Lower leg skin (tissue), 4 donors: ENCODE measurements around the gene TESPA1. TPM values are rescaled to one million over a fixed set of nuclear protein-coding genes. Genes with fewer than 3 reads are reported as not detected.

Experiments
- DNase-seq, 2 donors: peaks; one replicate each; pipeline ENCODE4 v3.0.0-alpha.2; 2019; ENCODE audit warnings: low spot score in 2 of 2
- H3K4me3 ChIP-seq: fragments of 200-600 bp; sonication (generic); 2 replicates; pipeline ENCODE4 v1.5.1; 2017; ENCODE audit warnings: mild to moderate bottlenecking, low read depth; ENCODE audit not compliant: poor library complexity, severe bottlenecking
- CTCF ChIP-seq, 3 donors: fragments of 450-650 bp; IDR thresholded peaks; one replicate each; pipeline ENCODE4 v1.5.1; 2016; ENCODE audit warnings: antibody characterized with exemption in 3 of 3, mild to moderate bottlenecking in 3 of 3, moderate library complexity in 2 of 3
- POLR2A ChIP-seq, 2 donors: fragments of 450-650 bp; IDR thresholded peaks; one replicate each; pipeline ENCODE4 v1.6.1; 2016 to 2017; ENCODE audit warnings: antibody characterized with exemption in 2 of 2, mild to moderate bottlenecking in 1 of 2, moderate library complexity in 1 of 2
- WGBS, 2 donors: methylation state at CpG; one replicate each; pipeline ENCODE4 v1.1.5; 2018; 5-methylcytosine and 5-hydroxymethylcytosine counted together
- intact Hi-C: fragments of 100-400 bp; cut with DNase I; formaldehyde crosslinking; loops from one replicate; pipeline ENCODE4 v1.15.0; 2023; ENCODE audit warnings: low total_unique reads
- total RNA-seq, 4 donors: library from RNA; depleted of rRNA; stranded (reverse); fragments of >200 nt; gene quantifications; one replicate each; pipeline ENCODE4 v1.1.0, GENCODE V29; 2016

The TESPA1 gene
- total RNA-seq, 4 donors from 2014 or later: 0.68 TPM; not detected in 3

- intact Hi-C loops: no loop called here
- no peak for TF ChIP-seq CTCF (IDR thresholded peaks at IDR 0.05)
- TF ChIP-seq POLR2A (IDR thresholded peaks at IDR 0.05): no peak
- no peak overlapping the region for H3K4me3 ChIP-seq
- DNase-seq: no peak
- 9 to 21% methylated on average over 3 of the region's 3 CpGs for WGBS, 2 donors
These were observed 32.9 kb upstream of the TESPA1 start for GRCh38 chr12:55017416-55017925.

GRCh38 chr12:55008944-55009585 is 24.5 kb upstream of the TESPA1 start:
- TF ChIP-seq CTCF (IDR thresholded peaks at IDR 0.05) (no peak), POLR2A (IDR thresholded peaks at IDR 0.05) (no peak)
- DNase-seq: no peak
- intact Hi-C loops: no loop called here
- no peak overlapping the region for H3K4me3 ChIP-seq
- WGBS, 2 donors: 24 to 26% methylated on average over 6 of the region's 6 CpGs

GRCh38 chr12:55002355-55002754 is 17.8 kb upstream of the TESPA1 start:
- TF ChIP-seq POLR2A (IDR thresholded peaks at IDR 0.05) (no peak), CTCF (IDR thresholded peaks at IDR 0.05) (no peak)
- no peak overlapping the region for H3K4me3 ChIP-seq
- 71 to 74% methylated on average over 2 of the region's 2 CpGs for WGBS, 2 donors
- intact Hi-C loops: no loop called here
- no peak for DNase-seq

GRCh38 chr12:55001198-55001868 is 16.8 kb upstream of the TESPA1 start:
- WGBS, 2 donors: 66 to 72% methylated on average over 4 of the region's 4 CpGs
- intact Hi-C loops: no loop called here
- DNase-seq: no peak
- TF ChIP-seq POLR2A (IDR thresholded peaks at IDR 0.05) (no peak), CTCF (IDR thresholded peaks at IDR 0.05) (no peak)
- H3K4me3 ChIP-seq: no peak overlapping the region

- no peak for DNase-seq
- intact Hi-C loops: no loop called here
- H3K4me3 ChIP-seq: no peak overlapping the region
- WGBS, 2 donors: 52 to 60% methylated on average over 5 of the region's 5 CpGs
- TF ChIP-seq POLR2A (IDR thresholded peaks at IDR 0.05) (no peak), CTCF (IDR thresholded peaks at IDR 0.05) (no peak)
These were observed 14.5 kb upstream of the TESPA1 start for GRCh38 chr12:54998958-54999510.
